Rectal smooth muscle tissue (tissue), 1 donor: ENCODE data around the gene RSBN1L.
A peak's percentile ranks its signal among the peaks of the same experiment; 100 is the strongest.
"Not testable (repeated sequence)": the region's sequence is repeated elsewhere in the genome, so short reads cannot be mapped to it uniquely, and the experiment has no call there.

Experiments
- H3K27ac ChIP-seq: one replicate; pipeline ENCODE4 v1.7.0; 2013; ENCODE audit warnings: low read depth, low read length, inconsistent platforms
- H3K27me3 ChIP-seq: one replicate; pipeline ENCODE4 v1.7.0; 2013; ENCODE audit warnings: low read length; ENCODE audit not compliant: control insufficient read depth, insufficient read depth
- H3K36me3 ChIP-seq: one replicate; pipeline ENCODE4 v1.7.0; 2013; ENCODE audit warnings: low read length; ENCODE audit not compliant: control insufficient read depth, insufficient read depth
- H3K4me1 ChIP-seq: one replicate; pipeline ENCODE4 v1.7.0; 2013; ENCODE audit warnings: low read length; ENCODE audit not compliant: control insufficient read depth, insufficient read depth
- H3K4me3 ChIP-seq: one replicate; pipeline ENCODE4 v1.7.0; 2013; ENCODE audit warnings: low read length
- H3K9ac ChIP-seq: one replicate; pipeline ENCODE4 v1.7.0; 2013; ENCODE audit warnings: low read length

RSBN1L gene

GRCh38 chr7:77693830-77694583, 2.3 kb upstream of the RSBN1L start:
- Histone ChIP-seq H3K4me3 (peak overlapping the region; percentile 38), H3K27ac (no peak overlapping the region), H3K36me3 (no peaks in the 10 kb centered on the region), H3K27me3 (no peaks in the 10 kb centered on the region), H3K4me1 (peaks cover 4% of the 10 kb centered on the region), H3K9ac (no peak overlapping the region)

DNA sequence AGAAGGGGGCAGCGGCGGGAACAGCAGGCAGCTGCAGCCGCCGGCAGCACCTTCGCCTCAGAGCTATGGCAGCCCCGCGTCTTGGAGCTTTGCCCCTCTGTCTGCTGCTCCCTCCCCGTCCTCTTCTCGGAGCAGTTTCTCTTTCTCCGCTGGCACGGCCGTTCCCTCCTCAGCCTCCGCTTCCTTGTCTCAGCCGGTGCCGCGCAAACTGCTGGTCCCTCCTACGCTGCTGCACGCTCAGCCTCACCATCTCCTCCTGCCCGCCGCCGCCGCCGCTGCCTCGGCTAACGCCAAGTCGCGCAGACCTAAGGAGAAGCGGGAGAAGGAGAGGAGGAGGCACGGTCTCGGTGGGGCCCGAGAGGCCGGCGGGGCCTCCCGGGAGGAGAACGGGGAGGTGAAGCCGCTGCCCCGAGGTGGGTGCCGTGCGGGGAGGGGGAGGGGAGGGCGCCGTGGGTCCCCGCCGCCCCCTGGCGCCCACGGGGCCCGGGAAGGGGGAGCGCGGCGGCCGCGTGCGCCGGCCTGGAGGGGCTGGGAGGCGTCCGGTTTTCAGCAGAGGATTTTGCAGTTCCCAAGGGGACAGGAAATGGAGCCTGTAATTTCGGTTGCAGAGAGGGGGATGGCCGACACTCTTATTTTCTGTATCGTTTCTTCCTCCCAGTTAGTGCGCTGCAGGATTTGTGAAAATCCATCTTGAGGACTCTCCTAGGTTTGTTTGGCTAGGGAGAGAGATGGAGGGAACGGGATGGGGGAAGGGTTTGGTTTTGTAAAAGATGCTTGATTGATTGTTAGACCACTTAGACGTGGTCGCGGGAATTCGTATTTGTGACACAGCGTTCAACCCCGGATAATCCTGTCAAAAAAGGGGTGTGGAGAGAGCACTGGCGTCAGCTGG, 630 bp downstream of the RSBN1L start:
- Histone ChIP-seq H3K27ac (peak overlapping the region; percentile 95), H3K4me3 (peak overlapping the region; percentile 77), H3K4me1 (peaks cover 9% of the 10 kb centered on the region), H3K36me3 (no peaks in the 10 kb centered on the region), H3K9ac (peak overlapping the region; percentile 90), H3K27me3 (no peaks in the 10 kb centered on the region)

DNA sequence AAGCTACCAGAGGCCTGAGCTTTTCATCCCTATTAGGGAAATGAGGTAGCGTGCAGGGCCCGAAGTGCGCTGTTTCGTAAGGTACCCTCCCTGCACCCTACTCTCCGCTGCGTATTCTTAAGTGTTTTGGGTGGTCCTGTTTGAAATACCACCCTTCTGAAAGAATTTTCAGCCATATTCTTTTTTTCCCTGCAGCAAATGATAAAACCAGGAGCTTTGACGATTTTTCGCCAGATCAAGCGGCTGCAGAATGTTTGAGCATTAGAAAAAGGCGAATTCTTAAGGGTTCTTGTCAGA, 1.2 kb downstream of the RSBN1L start:
- Histone ChIP-seq H3K4me3 (peak overlapping the region; percentile 77), H3K27me3 (no peaks in the 10 kb centered on the region), H3K27ac (peak overlapping the region; percentile 95), H3K36me3 (no peaks in the 10 kb centered on the region), H3K4me1 (peaks cover 11% of the 10 kb centered on the region), H3K9ac (peak overlapping the region; percentile 90)

- H3K4me1 ChIP-seq = peaks cover 11% of the 10 kb centered on the region
- H3K4me3 ChIP-seq = peak overlapping the region; percentile 77
- H3K9ac ChIP-seq = no peak overlapping the region
- no peaks in the 10 kb centered on the region for H3K27me3 ChIP-seq
- no peaks in the 10 kb centered on the region for H3K36me3 ChIP-seq
- H3K27ac ChIP-seq = peak overlapping the region; percentile 95
Measured at GRCh38 chr7:77698042-77698625, 1.9 kb downstream of the RSBN1L start.

DNA sequence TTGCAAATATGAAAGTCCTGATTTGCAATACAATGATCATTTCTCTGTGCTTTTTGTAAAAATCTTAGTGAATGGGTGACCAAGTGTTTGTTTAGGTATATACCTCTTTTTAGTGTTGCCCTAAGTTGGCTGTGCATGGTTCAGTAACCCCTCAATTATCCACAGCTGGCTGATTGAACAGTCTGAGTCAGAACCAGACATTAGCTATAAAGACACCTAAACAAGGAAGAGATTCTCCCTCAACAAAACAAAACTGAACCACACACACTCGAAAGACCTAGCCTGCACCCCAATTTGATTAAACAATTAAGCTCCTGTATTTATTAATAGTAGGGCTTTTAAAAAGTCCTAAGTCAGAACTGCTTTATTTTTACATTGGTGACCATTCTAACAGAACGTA, 2.8 kb downstream of the RSBN1L start:
- peaks cover 11% of the 10 kb centered on the region for H3K4me1 ChIP-seq
- H3K27me3 ChIP-seq = no peaks in the 10 kb centered on the region
- H3K9ac ChIP-seq = no peak overlapping the region
- H3K27ac ChIP-seq = peak overlapping the region; percentile 95
- H3K4me3 ChIP-seq = peak overlapping the region; percentile 36
- H3K36me3 ChIP-seq = no peaks in the 10 kb centered on the region

- Histone ChIP-seq H3K27ac (no peak overlapping the region), H3K4me1 (peaks cover 11% of the 10 kb centered on the region)
Measured at GRCh38 chr7:77702513-77702912, 6.3 kb downstream of the RSBN1L start.

GRCh38 chr7:77702968-77703472, 6.8 kb downstream of the RSBN1L start:
- Histone ChIP-seq H3K27me3 (no peaks in the 10 kb centered on the region), H3K36me3 (no peaks in the 10 kb centered on the region), H3K27ac (no peak overlapping the region), H3K4me3 (no peak overlapping the region), H3K4me1 (peaks cover 11% of the 10 kb centered on the region), H3K9ac (no peak overlapping the region)

More at GRCh38 chr7:77702513-77702912, 6.3 kb downstream of the RSBN1L start:
- no peak overlapping the region for H3K4me3 ChIP-seq
- no peaks in the 10 kb centered on the region for H3K36me3 ChIP-seq
- H3K9ac ChIP-seq = no peak overlapping the region
- no peaks in the 10 kb centered on the region for H3K27me3 ChIP-seq

DNA sequence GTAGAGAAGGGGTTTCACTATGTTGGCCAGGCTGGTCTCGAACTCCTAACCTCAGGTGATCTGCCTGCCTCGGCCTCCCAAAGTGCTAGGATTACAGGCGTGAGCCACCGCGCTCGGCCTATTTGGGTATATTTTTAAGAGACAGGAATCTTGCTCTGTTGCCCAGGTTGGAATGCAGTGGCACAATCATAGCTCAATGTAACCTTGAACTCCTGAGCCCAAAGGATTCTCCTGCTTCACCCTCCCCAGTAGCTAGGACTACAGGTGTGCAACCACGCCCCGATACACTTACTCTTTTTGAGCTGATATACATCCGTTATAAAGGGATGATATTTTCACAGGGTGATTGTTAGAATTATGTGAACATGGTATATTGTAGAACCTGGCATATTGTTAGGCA, 7.4 kb downstream of the RSBN1L start:
- not testable (repeated sequence) for H3K9ac ChIP-seq, H3K4me3 ChIP-seq, H3K36me3 ChIP-seq, H3K4me1 ChIP-seq, H3K27ac ChIP-seq, H3K27me3 ChIP-seq

- no peak overlapping the region for H3K4me3 ChIP-seq
- no peaks in the 10 kb centered on the region for H3K36me3 ChIP-seq
- no peak overlapping the region for H3K27ac ChIP-seq
- H3K9ac ChIP-seq = no peak overlapping the region
- H3K4me1 ChIP-seq = no peaks in the 10 kb centered on the region
- no peaks in the 10 kb centered on the region for H3K27me3 ChIP-seq
Measured at GRCh38 chr7:77707504-77707992, 11.3 kb downstream of the RSBN1L start.

GRCh38 chr7:77710067-77710466, 13.8 kb downstream of the RSBN1L start:
- H3K27ac ChIP-seq = no peak overlapping the region
- no peak overlapping the region for H3K9ac ChIP-seq
- no peak overlapping the region for H3K4me3 ChIP-seq
- peaks cover 3% of the 10 kb centered on the region for H3K4me1 ChIP-seq
- no peaks in the 10 kb centered on the region for H3K36me3 ChIP-seq
- no peaks in the 10 kb centered on the region for H3K27me3 ChIP-seq

DNA sequence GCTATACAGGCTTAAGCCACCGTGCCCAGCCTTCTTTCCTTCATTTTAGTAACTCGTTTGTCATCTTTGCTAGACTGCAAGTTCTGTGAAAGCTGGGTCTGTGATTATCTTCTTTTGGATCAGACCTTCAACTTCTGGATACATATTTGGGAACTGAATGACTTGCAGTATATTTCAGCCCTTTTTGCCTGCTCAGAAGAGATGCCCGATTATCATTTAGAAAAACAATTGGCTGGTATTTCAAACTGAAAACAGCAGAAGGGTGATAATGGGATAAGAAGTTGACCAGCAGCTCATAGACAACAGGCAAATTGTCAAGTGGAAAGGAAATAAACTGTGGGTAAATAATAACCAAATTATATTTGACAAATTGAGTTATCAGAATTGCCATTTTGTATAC, 14.6 kb downstream of the RSBN1L start:
- H3K4me1 ChIP-seq = peaks cover 3% of the 10 kb centered on the region

GRCh38 chr7:77714195-77714594, 17.9 kb downstream of the RSBN1L start:
- Histone ChIP-seq H3K27ac (no peak overlapping the region), H3K27me3 (no peaks in the 10 kb centered on the region), H3K4me1 (peaks cover 3% of the 10 kb centered on the region), H3K9ac (no peak overlapping the region), H3K4me3 (no peak overlapping the region), H3K36me3 (no peaks in the 10 kb centered on the region)

More for the DNA sequence above, 14.6 kb downstream of the RSBN1L start:
- no peaks in the 10 kb centered on the region for H3K36me3 ChIP-seq
- H3K27me3 ChIP-seq = no peaks in the 10 kb centered on the region
- H3K4me3 ChIP-seq = no peak overlapping the region
- H3K27ac ChIP-seq = no peak overlapping the region
- H3K9ac ChIP-seq = no peak overlapping the region
